Right cardiac atrium (tissue), 5 donors: ENCODE measurements around the gene UVSSA. TPM values are rescaled to one million over a fixed set of nuclear protein-coding genes. Genes with fewer than 3 reads are reported as not detected.

Source experiments
- ATAC-seq, 2 donors: fragments of 200-7000 bp; cut with Tn5 transposase; one replicate each; pipeline versions ENCODE4 v1.8.0 to v1.9.1; 2020; ENCODE audit warnings: moderate library complexity in 2 of 2, mild to moderate bottlenecking in 1 of 2
- DNase-seq, 3 donors: peaks; one replicate each; pipeline ENCODE4 v3.0.0-alpha.2; 2020
- H3K27ac ChIP-seq: one replicate; pipeline ENCODE4 v1.5.1; 2013; ENCODE audit warnings: mild to moderate bottlenecking, low read length, control low read depth, moderate library complexity
- H3K27me3 ChIP-seq: one replicate; pipeline ENCODE4 v1.6.1; 2013; ENCODE audit not compliant: control insufficient read depth, insufficient read depth
- H3K4me1 ChIP-seq: one replicate; pipeline ENCODE4 v1.6.1; 2013; ENCODE audit warnings: low read length; ENCODE audit not compliant: control insufficient read depth, insufficient read depth
- H3K4me3 ChIP-seq: one replicate; pipeline ENCODE4 v1.5.1; 2013; ENCODE audit warnings: low read length, control low read depth
- H3K9me3 ChIP-seq: one replicate; pipeline ENCODE4 v1.6.1; 2013; ENCODE audit warnings: low read length; ENCODE audit not compliant: control insufficient read depth
- WGBS: extraction: QIAGEN DNeasy Blood & Tissue Kit; methylation state at CpG from one replicate; pipeline ENCODE4 v1.1.7; 2013; 5-methylcytosine and 5-hydroxymethylcytosine counted together
- intact Hi-C, 4 donors: fragments of 100-400 bp; cut with DNase I; formaldehyde crosslinking; loops; one replicate each; pipeline versions ENCODE4 v1.11.0 to v1.14.0; 2022 to 2023
- polyA plus RNA-seq: library from polyadenylated mRNA; stranded (reverse); fragments of 200-250 nt; gene quantifications from one replicate; pipeline ENCODE4 v1.2.3, GENCODE V29; 2013
- total RNA-seq, 4 donors: library from RNA; stranded (reverse); fragmentation: NEBNext Ultra II Directional; extraction: Animal tissue kit (Norgen Biotek cat#: 25700); gene quantifications; one replicate each; pipeline ENCODE4 v1.2.1, GENCODE V29; 2021
- donor health status: healthy with polysubstance abuse.
- donor health status: DM: no; HTN: yes; CAD: no.
- donor health status: DM: no; HTN: no; CAD: no.
- donor health status: DM: no; HTN: yes; CAD: no; lungs with severe emphysema.
- donor health status: DM: yes; HTN: yes; CAD: no.

UVSSA gene
- total and polyA plus RNA-seq, 5 donors: 5.0 to 8.8 (median 8.3) TPM

- intact Hi-C loops: no loop called here
- no peaks in the 10 kb centered on the region for H3K9me3 ChIP-seq
- H3K27me3 ChIP-seq: no peaks in the 10 kb centered on the region
- H3K4me3 ChIP-seq: no peak overlapping the region
- no peaks in the 10 kb centered on the region for H3K4me1 ChIP-seq
- ATAC-seq (no peak), DNase-seq (peak in 1 of 3 donors; percentile 8)
- no peak overlapping the region for H3K27ac ChIP-seq
- 82% methylated on average over 11 of the region's 11 CpGs for WGBS
Observed at GRCh38 chr4:1400191-1400805, 53.3 kb downstream of the UVSSA start.

GRCh38 chr4:1400831-1401408, 53.9 kb downstream of the UVSSA start:
- Histone ChIP-seq H3K27ac (no peak overlapping the region), H3K27me3 (no peaks in the 10 kb centered on the region), H3K4me1 (no peaks in the 10 kb centered on the region), H3K4me3 (no peak overlapping the region), H3K9me3 (no peaks in the 10 kb centered on the region)
- DNase-seq: peak in 2 of 3 donors; percentile 2 to 22
- WGBS: 35% methylated on average over 14 of the region's 14 CpGs
- no peak for ATAC-seq
- intact Hi-C loops: no loop called here

GRCh38 chr4:1401409-1402020, 54.5 kb downstream of the UVSSA start:
- Histone ChIP-seq H3K27me3 (no peaks in the 10 kb centered on the region), H3K27ac (no peak overlapping the region), H3K4me3 (no peak overlapping the region), H3K4me1 (no peaks in the 10 kb centered on the region), H3K9me3 (no peaks in the 10 kb centered on the region)
- no peak for ATAC-seq
- intact Hi-C loops: no loop called here
- DNase-seq: peak in 2 of 3 donors; percentile 14 to 33
- 32% methylated on average over 18 of the region's 18 CpGs for WGBS

- 8% methylated on average over 24 of the region's 24 CpGs for WGBS
- DNase-seq: peak in 1 of 3 donors; percentile 34
- ATAC-seq: no peak
- no peaks in the 10 kb centered on the region for H3K9me3 ChIP-seq
- no peaks in the 10 kb centered on the region for H3K4me1 ChIP-seq
- no peaks in the 10 kb centered on the region for H3K27me3 ChIP-seq
- intact Hi-C loops: no loop called here
- H3K27ac ChIP-seq: no peak overlapping the region
- H3K4me3 ChIP-seq: no peak overlapping the region
Observed at GRCh38 chr4:1402021-1402515, 55.1 kb downstream of the UVSSA start.

- Histone ChIP-seq H3K27me3 (no peaks in the 10 kb centered on the region), H3K4me1 (no peaks in the 10 kb centered on the region), H3K4me3 (no peak overlapping the region), H3K9me3 (no peaks in the 10 kb centered on the region), H3K27ac (no peak overlapping the region)
- WGBS: 4% methylated on average over 69 of the region's 69 CpGs
- no peak for ATAC-seq
- DNase-seq: peak in 2 of 3 donors; percentile 18 to 35
- intact Hi-C loops: no loop called here
Observed at GRCh38 chr4:1402516-1403091, 55.6 kb downstream of the UVSSA start.

- Histone ChIP-seq H3K27me3 (no peaks in the 10 kb centered on the region), H3K4me3 (no peak overlapping the region), H3K27ac (no peak overlapping the region), H3K9me3 (no peaks in the 10 kb centered on the region), H3K4me1 (no peaks in the 10 kb centered on the region)
- intact Hi-C loops: no loop called here
- ATAC-seq (no peak), DNase-seq (peak in 2 of 3 donors; percentile 14 to 41)
- 3% methylated on average over 58 of the region's 58 CpGs for WGBS
Observed at GRCh38 chr4:1403177-1403583, 56.2 kb downstream of the UVSSA start.

- ATAC-seq (no peak), DNase-seq (peak in 2 of 3 donors; percentile 9 to 43)
- Histone ChIP-seq H3K27ac (no peak overlapping the region), H3K4me3 (no peak overlapping the region), H3K9me3 (no peaks in the 10 kb centered on the region), H3K27me3 (no peaks in the 10 kb centered on the region), H3K4me1 (no peaks in the 10 kb centered on the region)
- 5% methylated on average over 106 of the region's 107 CpGs for WGBS
- intact Hi-C loops: no loop called here
Observed at GRCh38 chr4:1403591-1404572, 56.9 kb downstream of the UVSSA start.

- 7% methylated on average over 54 of the region's 54 CpGs for WGBS
- no peak overlapping the region for H3K4me3 ChIP-seq
- intact Hi-C loops: no loop called here
- no peaks in the 10 kb centered on the region for H3K9me3 ChIP-seq
- no peaks in the 10 kb centered on the region for H3K27me3 ChIP-seq
- peak in 1 of 3 donors; percentile 46 for DNase-seq
- ATAC-seq: no peak
- no peak overlapping the region for H3K27ac ChIP-seq
- no peaks in the 10 kb centered on the region for H3K4me1 ChIP-seq
Observed at GRCh38 chr4:1404573-1405253, 57.7 kb downstream of the UVSSA start.

GRCh38 chr4:1405254-1405635, 58.2 kb downstream of the UVSSA start:
- 6% methylated on average over 26 of the region's 26 CpGs for WGBS
- no peaks in the 10 kb centered on the region for H3K4me1 ChIP-seq
- no peak for ATAC-seq
- intact Hi-C loops: no loop called here
- no peaks in the 10 kb centered on the region for H3K27me3 ChIP-seq
- H3K27ac ChIP-seq: no peak overlapping the region
- H3K9me3 ChIP-seq: no peaks in the 10 kb centered on the region
- DNase-seq: no peak
- no peak overlapping the region for H3K4me3 ChIP-seq
